ENCODE results near the gene FGF11.
A peak's percentile ranks its signal among the peaks of the same experiment; 100 is the strongest.
"Not testable (repeated sequence)": the region's sequence is repeated elsewhere in the genome, so short reads cannot be mapped to it uniquely, and the experiment has no call there.

Gene FGF11

DNA sequence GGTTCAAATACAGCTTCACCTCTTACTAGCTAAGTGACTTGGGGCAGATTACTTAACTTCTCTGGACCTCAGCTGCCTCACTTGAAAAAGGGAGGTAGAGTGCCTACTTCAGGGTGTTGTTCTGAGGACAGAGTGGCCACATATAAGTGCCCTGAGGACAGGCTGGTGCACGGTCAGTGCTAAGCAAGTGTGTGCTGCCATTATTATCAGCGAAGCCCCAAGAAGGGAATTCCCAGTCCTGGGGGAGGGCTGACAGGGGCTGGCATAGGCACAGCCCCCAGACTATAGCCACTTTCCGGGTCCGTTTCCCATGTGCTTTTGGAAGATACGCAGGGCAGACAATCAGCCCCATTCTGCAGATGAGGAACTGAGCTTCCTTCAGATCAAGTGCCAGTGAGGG lies 37.6 kb downstream of the FGF11 start:
- CTCF ChIA-PET, result no interaction called here
- DNase-seq (ENCODE audit: extremely low spot score), result no peak
- POLR2A ChIA-PET, result interaction anchor here (1.1 to 8.2 kb wide), 3 partner anchors 9 to 39 kb away, joined by 5 to 55 read pairs (median 7); partner anchors contain the start of genes CHRNB1, FGF11 and TMEM102
- no peak for TF ChIP-seq SP1 (IDR thresholded peaks at IDR 0.05)
- TF ChIP-seq BHLHE40 (IDR thresholded peaks at IDR 0.05; ENCODE audit: borderline replicate concordance), result no peak
- no peak for TF ChIP-seq L3MBTL2 (conservative IDR thresholded peaks at IDR 0.05)
- TF ChIP-seq CTBP1 (IDR thresholded peaks at IDR 0.05; ENCODE audit: borderline replicate concordance), result no peak
- TF ChIP-seq LEF1 (IDR thresholded peaks at IDR 0.05; ENCODE audit: borderline replicate concordance), result no peak
- TF ChIP-seq ZNF384 (IDR thresholded peaks at IDR 0.05), result no peak
- TF ChIP-seq HDGF (IDR thresholded peaks at IDR 0.05; ENCODE audit: borderline replicate concordance), result no peak
- no peak for TF ChIP-seq NFRKB (IDR thresholded peaks at IDR 0.05)

DNA sequence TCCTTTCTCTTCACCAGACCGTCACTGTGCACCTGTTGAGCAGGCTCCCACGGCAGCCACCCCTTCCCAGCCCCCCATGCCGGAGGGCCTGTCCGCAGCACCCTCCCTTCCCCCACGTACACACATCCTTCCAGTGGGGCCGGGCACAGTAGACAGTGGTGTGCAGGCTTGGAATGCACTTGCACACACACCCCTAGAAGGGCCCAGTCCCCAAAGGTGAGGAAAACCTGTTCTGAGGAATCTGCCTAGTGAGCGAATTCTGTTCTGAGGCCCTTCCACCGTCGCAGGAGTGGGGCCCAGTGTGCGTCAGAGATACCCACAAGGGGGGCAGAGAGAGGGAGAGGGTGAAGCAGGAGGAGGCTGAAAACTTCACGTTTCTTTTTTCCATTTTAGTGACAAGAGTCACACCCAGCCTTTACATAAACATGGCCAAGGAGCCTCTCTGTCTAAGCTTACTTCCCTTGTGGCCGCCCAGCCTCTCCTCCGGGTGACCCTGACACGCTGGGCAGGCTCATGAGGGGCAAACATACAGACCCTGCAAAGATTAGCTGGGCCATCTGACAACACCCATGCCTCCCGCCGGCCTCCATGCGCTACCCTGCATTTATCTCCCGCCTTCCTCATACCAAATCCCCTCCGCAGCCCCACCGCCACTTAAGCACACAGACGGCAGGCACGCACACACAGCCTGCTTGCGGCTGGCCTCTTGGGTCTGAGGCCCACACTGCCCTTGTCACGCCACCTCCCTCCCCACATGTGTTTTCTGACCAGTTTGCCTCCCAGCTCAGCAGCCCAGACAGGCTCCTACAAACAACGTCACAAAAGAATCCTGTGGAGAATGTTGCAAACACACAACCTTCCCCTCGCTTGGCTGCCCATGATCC lies 38.3 kb downstream of the FGF11 start:
- POLR2A ChIA-PET, result interaction anchor here (1.1 to 8.2 kb wide), 3 partner anchors 9 to 39 kb away, joined by 5 to 55 read pairs (median 7); partner anchors contain the start of genes CHRNB1, FGF11 and TMEM102
- TF ChIP-seq, protein P1, sequence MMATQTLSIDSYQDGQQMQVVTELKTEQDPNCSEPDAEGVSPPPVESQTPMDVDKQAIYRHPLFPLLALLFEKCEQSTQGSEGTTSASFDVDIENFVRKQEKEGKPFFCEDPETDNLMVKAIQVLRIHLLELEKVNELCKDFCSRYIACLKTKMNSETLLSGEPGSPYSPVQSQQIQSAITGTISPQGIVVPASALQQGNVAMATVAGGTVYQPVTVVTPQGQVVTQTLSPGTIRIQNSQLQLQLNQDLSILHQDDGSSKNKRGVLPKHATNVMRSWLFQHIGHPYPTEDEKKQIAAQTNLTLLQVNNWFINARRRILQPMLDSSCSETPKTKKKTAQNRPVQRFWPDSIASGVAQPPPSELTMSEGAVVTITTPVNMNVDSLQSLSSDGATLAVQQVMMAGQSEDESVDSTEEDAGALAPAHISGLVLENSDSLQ (IDR thresholded peaks at IDR 0.05), result peak; percentile 25; the same call in 1 of the 2 replicates
- TF ChIP-seq L3MBTL2 (conservative IDR thresholded peaks at IDR 0.05) (0 out of 2 replicates have a peak, but pooled peaks have one; percentile 50), HDGF (IDR thresholded peaks at IDR 0.05; ENCODE audit: borderline replicate concordance) (no peak), BHLHE40 (IDR thresholded peaks at IDR 0.05; ENCODE audit: borderline replicate concordance) (no peak)
- CTCF ChIA-PET, result no interaction called here
- no peak for DNase-seq (ENCODE audit: extremely low spot score)

DNA sequence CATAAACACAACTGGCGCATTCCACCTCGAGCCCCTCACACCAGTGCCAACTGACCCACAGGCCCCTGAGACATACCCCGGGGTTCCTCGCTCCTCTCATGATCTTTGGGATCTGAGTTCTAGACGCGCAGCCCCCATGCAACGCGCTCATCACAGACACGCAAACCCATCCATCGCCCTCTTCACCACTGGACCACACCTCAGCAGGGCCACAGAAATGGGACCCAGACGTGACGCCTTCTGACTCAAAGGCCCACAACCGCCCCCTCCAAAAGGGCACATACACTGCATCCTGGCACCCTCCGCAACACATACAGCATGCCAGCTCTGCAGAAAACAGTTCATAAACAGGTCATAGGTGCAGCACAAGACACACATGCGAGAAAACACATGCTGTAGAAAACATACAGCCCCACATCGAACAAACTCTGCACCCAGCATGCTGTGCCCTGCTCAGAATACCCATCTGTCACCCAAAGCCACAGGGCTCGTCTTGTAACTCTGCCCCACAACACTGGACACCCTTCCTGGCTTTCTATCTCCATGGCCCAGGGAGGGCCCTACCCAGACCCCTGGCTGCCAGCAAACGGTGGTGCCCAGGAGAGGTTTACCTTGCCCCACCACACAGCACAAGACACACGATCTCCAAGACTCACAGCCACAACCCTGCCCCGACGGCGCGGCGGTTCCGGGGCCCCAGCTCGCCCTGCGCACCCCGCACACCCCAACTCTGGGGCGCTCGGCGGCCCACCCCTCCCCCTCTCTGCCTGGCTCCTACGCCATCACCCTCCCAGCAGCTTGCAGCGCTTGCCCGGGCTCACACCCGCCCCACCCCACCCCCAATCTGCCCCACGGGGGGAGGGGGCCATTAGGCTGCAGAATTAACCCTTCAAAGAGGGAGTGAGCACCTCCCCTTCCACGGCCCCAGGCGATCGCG lies 39.2 kb downstream of the FGF11 start:
- POLR2A ChIA-PET, result interaction anchor here (1.0 to 8.2 kb wide), 4 partner anchors 34 to 224 kb away, joined by 3 to 55 read pairs (median 4); partner anchors contain the start of genes CHRNB1, FGF11 and TMEM102
- no peak for TF ChIP-seq ELF4 (IDR thresholded peaks at IDR 0.05)
- CTCF ChIA-PET, result no interaction called here
- DNase-seq (ENCODE audit: extremely low spot score), result no peak

DNA sequence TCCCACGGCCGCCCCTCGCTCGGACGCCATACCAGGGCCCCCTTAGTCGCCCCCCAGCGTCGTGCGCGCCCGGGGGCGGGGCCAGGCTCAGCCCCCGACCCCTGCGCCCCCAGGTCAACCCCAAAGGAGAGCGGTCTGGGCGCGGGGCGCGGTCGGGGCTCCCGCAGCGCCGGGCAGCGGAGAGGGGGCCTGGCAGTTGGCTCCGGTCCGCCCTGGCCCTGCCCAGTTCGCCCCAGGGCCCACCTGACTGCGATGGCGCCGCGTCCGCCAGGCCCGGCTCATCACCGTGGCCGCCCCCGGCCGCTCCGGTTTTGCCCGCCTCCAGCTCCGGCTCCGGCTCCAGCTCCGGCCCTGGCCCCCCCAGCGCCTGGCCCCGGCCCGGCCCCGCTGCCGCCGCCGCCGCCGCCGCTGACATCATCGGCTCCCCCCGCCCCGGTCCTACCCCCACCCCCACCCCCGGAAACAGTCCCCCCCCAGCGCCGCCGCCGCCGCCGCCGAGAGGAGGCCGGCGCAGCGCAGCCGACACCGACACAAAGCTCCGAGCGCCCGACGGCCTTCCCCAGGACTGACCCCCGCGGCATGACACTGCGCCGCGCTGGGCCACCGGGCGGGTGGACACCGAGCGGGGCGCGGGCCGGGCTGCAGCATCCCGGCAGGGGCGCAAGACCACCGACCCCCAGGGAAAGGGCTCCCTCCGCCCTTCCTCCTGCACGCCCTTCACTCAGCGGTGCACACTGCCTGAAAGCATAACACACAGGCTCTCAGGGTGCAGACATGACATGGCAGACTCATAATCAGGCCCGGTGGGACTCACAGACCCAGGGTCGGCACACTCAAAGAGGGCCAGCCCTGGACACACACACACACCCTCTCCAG lies 40.1 kb downstream of the FGF11 start, which contains the start of gene ZBTB4:
Gene ZBTB4, minus strand, starts transcription at position 419 of the 876 bp plus-strand sequence. CDS start 12,830 bp downstream, outside the sequence.
- CTCF ChIA-PET, result no interaction called here
- TF ChIP-seq CTBP1 (IDR thresholded peaks at IDR 0.05; ENCODE audit: borderline replicate concordance) (no peak), FOXA1 (IDR thresholded peaks at IDR 0.05) (no peak), FOXK2 (IDR thresholded peaks at IDR 0.05) (no peak), FOXM1 (IDR thresholded peaks at IDR 0.05; ENCODE audit: borderline replicate concordance) (no peak), SP1 (IDR thresholded peaks at IDR 0.05) (no peak), ARNT (IDR thresholded peaks at IDR 0.05) (no peak), HDGF (IDR thresholded peaks at IDR 0.05; ENCODE audit: borderline replicate concordance) (no peak)
- POLR2A ChIA-PET, result interaction anchor here (0.7 to 8.2 kb wide), 12 partner anchors 9 to 224 kb away, joined by 3 to 55 read pairs (median 4); partner anchors contain the start of genes FGF11, TMEM102 and TMEM256
- DNase-seq (ENCODE audit: extremely low spot score), result peak; percentile 45

DNA sequence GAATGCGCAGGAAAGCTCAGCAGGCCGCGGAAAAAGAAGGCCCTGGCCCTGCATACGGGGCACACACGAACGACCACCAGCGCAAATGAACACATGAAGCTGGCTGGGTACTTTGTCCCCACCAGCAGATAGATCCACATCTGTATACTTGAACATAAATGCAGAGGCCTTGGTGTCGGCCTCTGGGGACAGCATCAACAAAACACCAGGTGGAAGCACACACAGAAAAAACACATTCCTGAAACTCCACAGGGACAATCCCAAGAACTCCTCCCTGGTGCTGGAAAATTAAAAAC lies 40.7 kb downstream of the FGF11 start:
- CTCF ChIA-PET, result no interaction called here
- no peak for DNase-seq (ENCODE audit: extremely low spot score)
- POLR2A ChIA-PET, result interaction anchor here (0.9 to 8.2 kb wide), 9 partner anchors 10 to 150 kb away, joined by 3 to 55 read pairs (median 4); partner anchors contain the start of genes FGF11, TMEM102 and TMEM256
- TF ChIP-seq L3MBTL2 (conservative IDR thresholded peaks at IDR 0.05) (no peak), ARNT (IDR thresholded peaks at IDR 0.05) (no peak), FOXM1 (IDR thresholded peaks at IDR 0.05; ENCODE audit: borderline replicate concordance) (no peak), FOXK2 (IDR thresholded peaks at IDR 0.05) (no peak), LEF1 (IDR thresholded peaks at IDR 0.05; ENCODE audit: borderline replicate concordance) (no peak), ELF4 (IDR thresholded peaks at IDR 0.05) (no peak), HDGF (IDR thresholded peaks at IDR 0.05; ENCODE audit: borderline replicate concordance) (no peak), FOXA1 (IDR thresholded peaks at IDR 0.05) (no peak), TARDBP (IDR thresholded peaks at IDR 0.05) (no peak), ZNF384 (IDR thresholded peaks at IDR 0.05) (no peak), SUZ12 (IDR thresholded peaks at IDR 0.05) (no peak), CTBP1 (IDR thresholded peaks at IDR 0.05; ENCODE audit: borderline replicate concordance) (no peak), BHLHE40 (IDR thresholded peaks at IDR 0.05; ENCODE audit: borderline replicate concordance) (no peak), SP1 (IDR thresholded peaks at IDR 0.05) (no peak)
- TF ChIP-seq, protein P1 (IDR thresholded peaks at IDR 0.05), result no peak

DNA sequence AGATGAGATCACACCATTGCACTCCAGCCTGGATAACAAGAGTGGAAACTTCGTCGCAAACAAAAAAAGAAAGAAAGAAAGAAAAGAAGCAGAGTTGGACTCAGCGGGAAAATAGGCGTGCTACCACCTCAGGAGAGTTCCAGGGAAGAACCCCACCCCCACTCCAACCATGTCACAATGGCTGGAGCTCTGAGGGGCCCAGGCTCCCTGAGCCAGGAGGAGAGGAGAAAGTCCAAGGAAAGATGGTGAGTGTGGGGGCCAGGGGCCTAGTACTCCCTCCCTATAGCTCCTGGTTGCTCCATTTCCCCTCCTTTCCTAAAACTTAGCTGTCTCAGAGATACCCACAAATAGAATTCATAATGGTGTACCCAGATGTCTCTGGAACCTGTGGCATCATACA lies 42.0 kb downstream of the FGF11 start, which contains the start of gene SLC35G6:
Gene SLC35G6, plus strand, starts transcription at position 172 of the 400 bp plus-strand sequence. Its CDS starts 71 bp downstream, at position 243.
- CTCF ChIA-PET; DNase-seq (ENCODE audit: extremely low spot score): not testable (repeated sequence)
- POLR2A ChIA-PET, result interaction anchor here (8.2 kb wide), 1 partner anchor 43 kb away, joined by 55 read pairs; the partner anchor contains the start of genes FGF11 and TMEM102

DNA sequence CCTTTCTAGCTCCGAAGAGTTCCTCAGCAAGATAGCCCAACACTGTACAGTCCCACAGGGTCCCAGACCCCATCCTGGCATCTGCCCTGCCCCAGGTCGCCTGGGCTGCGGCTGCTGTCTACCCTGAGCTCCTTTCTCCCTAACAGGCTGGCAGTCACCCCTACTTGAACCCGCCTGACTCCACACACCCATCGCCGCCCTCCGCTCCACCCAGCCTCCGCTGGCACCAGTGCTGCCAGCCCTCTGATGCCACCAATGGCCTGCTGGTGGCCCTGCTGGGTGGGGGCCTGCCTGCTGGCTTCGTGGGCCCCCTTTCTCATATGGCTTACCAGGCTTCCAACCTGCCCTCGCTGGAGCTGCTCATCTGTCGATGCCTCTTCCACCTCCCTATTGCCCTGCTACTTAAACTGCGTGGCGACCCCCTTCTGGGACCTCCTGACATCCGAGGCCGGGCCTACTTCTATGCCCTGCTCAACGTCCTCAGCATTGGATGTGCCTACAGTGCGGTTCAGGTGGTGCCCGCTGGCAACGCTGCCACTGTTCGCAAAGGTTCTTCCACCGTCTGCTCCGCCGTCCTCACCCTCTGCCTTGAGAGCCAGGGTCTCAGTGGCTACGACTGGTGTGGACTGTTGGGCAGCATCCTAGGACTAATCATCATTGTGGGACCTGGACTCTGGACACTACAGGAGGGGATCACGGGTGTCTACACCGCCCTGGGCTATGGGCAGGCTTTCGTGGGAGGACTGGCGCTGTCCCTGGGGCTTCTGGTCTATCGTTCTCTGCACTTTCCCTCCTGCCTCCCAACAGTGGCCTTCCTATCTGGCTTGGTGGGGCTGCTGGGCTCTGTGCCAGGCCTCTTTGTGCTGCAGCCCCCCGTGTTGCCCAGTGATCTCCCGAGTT lies 42.8 kb downstream of the FGF11 start:
- CTCF ChIA-PET; DNase-seq (ENCODE audit: extremely low spot score): not testable (repeated sequence)
- POLR2A ChIA-PET, result interaction anchor here (8.2 kb wide), 1 partner anchor 44 kb away, joined by 55 read pairs; the partner anchor contains the start of genes FGF11 and TMEM102

DNA sequence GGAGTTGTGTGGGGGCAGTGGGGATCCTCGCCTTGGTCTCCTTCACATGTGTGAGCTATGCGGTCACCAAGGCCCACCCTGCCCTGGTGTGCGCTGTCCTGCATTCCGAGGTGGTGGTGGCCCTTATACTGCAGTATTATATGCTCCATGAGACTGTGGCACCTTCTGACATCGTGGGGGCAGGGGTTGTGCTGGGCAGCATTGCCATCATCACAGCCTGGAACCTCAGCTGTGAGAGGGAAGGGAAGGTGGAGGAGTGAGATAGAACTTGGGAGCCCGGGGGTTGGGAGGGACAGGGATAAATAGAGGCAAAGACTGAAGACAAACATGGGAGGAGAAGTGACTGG lies 43.4 kb downstream of the FGF11 start:
- POLR2A ChIA-PET; CTCF ChIA-PET; DNase-seq (ENCODE audit: extremely low spot score): not testable (repeated sequence)

All from HEK293T (cell line).